CD14-positive monocyte (primary cell): ENCODE data around the gene WIPF2. TPM values are rescaled to one million over a fixed set of nuclear protein-coding genes. Genes with fewer than 3 reads are reported as not detected.
"Not testable (repeated sequence)": the region's sequence is repeated elsewhere in the genome, so short reads cannot be mapped to it uniquely, and the experiment has no call there.

Experiments
- DNase-seq, 3 donors: peaks; one replicate each; pipeline ENCODE4 v3.0.0-alpha.2; 2011 to 2022
- H2AFZ ChIP-seq: 2 replicates; pipeline ENCODE4 v1.6.0; 2012; ENCODE audit warnings: mild to moderate bottlenecking, low read depth, low read length, inconsistent platforms; ENCODE audit not compliant: insufficient read depth, poor library complexity, severe bottlenecking
- H3K27ac ChIP-seq, 2 donors: 1 replicate in 1 of 2; 2 replicates in 1 of 2; pipeline ENCODE4 v1.5.1; 2012 to 2013; ENCODE audit warnings: low read length in 2 of 2, control low read depth in 1 of 2, inconsistent platforms in 1 of 2, low read depth in 1 of 2, mild to moderate bottlenecking in 1 of 2
- H3K27me3 ChIP-seq, 2 donors: one replicate each; pipeline versions ENCODE4 v1.6.0 to v1.6.1; 2011 to 2013; ENCODE audit warnings: low read length in 2 of 2; ENCODE audit not compliant: control insufficient read depth in 2 of 2, insufficient read depth in 2 of 2
- H3K36me3 ChIP-seq, 2 donors: replicated peaks in 1 of 2; 1 replicate in 1 of 2; 2 replicates in 1 of 2; pipeline versions ENCODE4 v1.5.1 to v1.6.1; 2012 to 2013; ENCODE audit warnings: low read length in 2 of 2, control low read depth in 1 of 2, inconsistent platforms in 1 of 2, mild to moderate bottlenecking in 1 of 2; ENCODE audit not compliant: insufficient read depth in 2 of 2, control insufficient read depth in 1 of 2
- H3K4me1 ChIP-seq, 2 donors: 1 replicate in 1 of 2; 2 replicates in 1 of 2; pipeline versions ENCODE4 v1.5.1 to v1.6.1; 2012 to 2013; ENCODE audit warnings: low read length in 2 of 2, control low read depth in 1 of 2, inconsistent platforms in 1 of 2, mild to moderate bottlenecking in 1 of 2, moderate library complexity in 1 of 2; ENCODE audit not compliant: insufficient read depth in 2 of 2, control insufficient read depth in 1 of 2
- H3K4me2 ChIP-seq: replicated peaks from 2 replicates; pipeline ENCODE3; 2012; ENCODE audit warnings: low read length, moderate library complexity, mild to moderate bottlenecking; ENCODE audit not compliant: poor library complexity, severe bottlenecking; ENCODE audit errors: extremely low read depth
- H3K4me3 ChIP-seq, 3 experiments: fragments of 200-600 bp in 1 of 3; sonication (generic) in 1 of 3; replicated peaks in 1 of 3; 1 replicate in 2 of 3; 2 replicates in 1 of 3; pipeline ENCODE4 v1.5.1; 2011 to 2013; ENCODE audit warnings: low read length in 3 of 3, mild to moderate bottlenecking in 3 of 3, control low read depth in 2 of 3, low read depth in 2 of 3, inconsistent platforms in 1 of 3, moderate library complexity in 1 of 3
- H3K79me2 ChIP-seq: 2 replicates; pipeline ENCODE4 v1.6.0; 2012; ENCODE audit warnings: mild to moderate bottlenecking, control low read depth, inconsistent platforms, low read length, moderate library complexity; ENCODE audit not compliant: insufficient read depth
- H3K9ac ChIP-seq: 2 replicates; pipeline ENCODE4 v1.6.0; 2017; ENCODE audit warnings: low read length, mild to moderate bottlenecking; ENCODE audit not compliant: insufficient read depth, poor library complexity, severe bottlenecking
- H3K9me3 ChIP-seq, 2 donors: replicated peaks in 1 of 2; 1 replicate in 1 of 2; 2 replicates in 1 of 2; pipeline versions ENCODE4 v1.5.1 to v1.6.1; 2012 to 2013; ENCODE audit warnings: low read length in 2 of 2, control low read depth in 1 of 2; ENCODE audit not compliant: control insufficient read depth in 1 of 2, insufficient read depth in 1 of 2
- H4K20me1 ChIP-seq: 2 replicates; pipeline ENCODE4 v1.6.0; 2012; ENCODE audit warnings: mild to moderate bottlenecking, low read length, control low read depth, moderate library complexity; ENCODE audit not compliant: insufficient read depth
- H3K27ac Mint-ChIP-seq, 7 donors: one replicate each; pipeline ENCODE4 v1.8.0; 2020; ENCODE audit warnings: mild to moderate bottlenecking in 7 of 7, mixed read lengths in 7 of 7, moderate library complexity in 6 of 7, inconsistent platforms in 2 of 7
- H3K27me3 Mint-ChIP-seq, 3 donors: one replicate each; pipeline ENCODE4 v1.8.0; 2021 to 2022; ENCODE audit warnings: low read depth in 3 of 3, mild to moderate bottlenecking in 3 of 3, mixed read lengths in 3 of 3, moderate library complexity in 3 of 3, inconsistent platforms in 1 of 3
- H3K36me3 Mint-ChIP-seq, 2 donors: one replicate each; pipeline ENCODE4 v1.8.0; 2020; ENCODE audit warnings: mixed read lengths in 2 of 2, inconsistent platforms in 1 of 2, mild to moderate bottlenecking in 1 of 2
- H3K4me1 Mint-ChIP-seq: one replicate; pipeline ENCODE4 v1.8.0; 2020; ENCODE audit warnings: mild to moderate bottlenecking, mixed read lengths
- H3K4me3 Mint-ChIP-seq, 2 donors: one replicate each; pipeline ENCODE4 v1.8.0; 2020; ENCODE audit warnings: mild to moderate bottlenecking in 2 of 2, mixed read lengths in 2 of 2, moderate library complexity in 1 of 2
- H3K9me3 Mint-ChIP-seq, 7 donors: one replicate each; pipeline ENCODE4 v1.8.0; 2020 to 2022; ENCODE audit warnings: mixed read lengths in 7 of 7, mild to moderate bottlenecking in 6 of 7, moderate library complexity in 6 of 7, inconsistent platforms in 2 of 7
- CTCF ChIP-seq: fragments of 200-600 bp; IDR thresholded peaks from one replicate; pipeline ENCODE4 v1.8.0; 2022; ENCODE audit warnings: antibody characterized with exemption, mild to moderate bottlenecking
- WGBS: methylation state at CpG from one replicate; pipeline ENCODE4 v1.1.5; 2013; ENCODE audit warnings: missing lambda C conversion rate; ENCODE audit not compliant: insufficient coverage; 5-methylcytosine and 5-hydroxymethylcytosine counted together
- intact Hi-C, 2 donors: fragments of 100-400 bp; cut with micrococcal nuclease; formaldehyde crosslinking; loops; one replicate each; pipeline versions ENCODE4 v1.15.0 to v1.15.1; 2023
- polyA plus RNA-seq, 3 donors: library from polyadenylated mRNA; depleted of rRNA in 1 of 3; unstranded in 2 of 3; stranded (reverse) in 1 of 3; fragments of 300-500 nt in 2 of 3; fragments of >200 nt in 1 of 3; fragmentation: Illumina TruSeq in 2 of 3; gene quantifications; 1 replicate in 2 of 3; 2 replicates in 1 of 3; pipeline ENCODE4 v1.2.3, GENCODE V29; 2012 to 2021

The WIPF2 gene
- polyA plus RNA-seq, 3 donors, result 5.2 to 9.7 (median 8.4) TPM

GRCh38 chr17:40194821-40195220 is 24.3 kb upstream of the WIPF2 start:
- no CpG with 5 or more reads among the region's 2 CpGs for WGBS

GRCh38 chr17:40197550-40197949 is 21.6 kb upstream of the WIPF2 start:
- DNase-seq, result no peak
- H3K4me1 ChIP-seq, result peaks cover 0 to 10% of the 10 kb centered on the region in 2 donors
- no peaks in the 10 kb centered on the region for H3K79me2 ChIP-seq
- no CpG with 5 or more reads among the region's 1 CpG for WGBS
- H3K4me1 Mint-ChIP-seq, result peaks cover 12% of the 10 kb centered on the region
- H3K27me3 ChIP-seq, result no peaks in the 10 kb centered on the region
- H4K20me1 ChIP-seq, result no peaks in the 10 kb centered on the region
- H3K9me3 Mint-ChIP-seq, result peaks cover 0 to 12% (median 4%) of the 10 kb centered on the region in 7 donors
- H3K4me3 Mint-ChIP-seq, result no peak overlapping the region
- no peaks in the 10 kb centered on the region for H3K36me3 ChIP-seq
- H3K4me2 ChIP-seq, result no peak overlapping the region
- H3K27ac ChIP-seq, result no peak overlapping the region
- intact Hi-C loops, result no loop called here
- no peak overlapping the region for H2AFZ ChIP-seq
- no peak overlapping the region for H3K27ac Mint-ChIP-seq
- H3K36me3 Mint-ChIP-seq, result peaks cover 2 to 4% of the 10 kb centered on the region in 2 donors
- peaks cover 0 to 3% of the 10 kb centered on the region in 2 donors for H3K9me3 ChIP-seq
- no peak overlapping the region for H3K4me3 ChIP-seq
- TF ChIP-seq CTCF, result no peak
- H3K9ac ChIP-seq, result no peak overlapping the region
- H3K27me3 Mint-ChIP-seq, result peaks cover 9 to 12% (median 12%) of the 10 kb centered on the region in 3 donors

More at GRCh38 chr17:40194821-40195220, 24.3 kb upstream of the WIPF2 start:
- TF ChIP-seq CTCF, result no peak
- no peak overlapping the region for H2AFZ ChIP-seq
- peaks cover 7 to 9% of the 10 kb centered on the region in 2 donors for H3K36me3 Mint-ChIP-seq
- intact Hi-C loops, result no loop called here
- no peak overlapping the region for H3K9ac ChIP-seq
- H3K79me2 ChIP-seq, result no peaks in the 10 kb centered on the region
- peaks cover 20% of the 10 kb centered on the region for H3K4me1 Mint-ChIP-seq
- peaks cover 16 to 21% (median 21%) of the 10 kb centered on the region in 3 donors for H3K27me3 Mint-ChIP-seq
- H3K27me3 ChIP-seq, result peaks cover 6 to 9% of the 10 kb centered on the region in 2 donors
- no peak overlapping the region for H3K27ac Mint-ChIP-seq
- no peaks in the 10 kb centered on the region for H3K36me3 ChIP-seq
- H3K4me3 Mint-ChIP-seq, result no peak overlapping the region
- no peaks in the 10 kb centered on the region for H4K20me1 ChIP-seq
- H3K4me2 ChIP-seq, result no peak overlapping the region
- H3K4me3 ChIP-seq, result no peak overlapping the region
- H3K9me3 ChIP-seq, result peaks cover 0 to 3% of the 10 kb centered on the region in 2 donors
- H3K4me1 ChIP-seq, result peaks cover 11 to 27% of the 10 kb centered on the region in 2 donors
- DNase-seq, result no peak
- H3K9me3 Mint-ChIP-seq, result peaks cover 0 to 12% (median 4%) of the 10 kb centered on the region in 7 donors
- no peak overlapping the region for H3K27ac ChIP-seq

DNA sequence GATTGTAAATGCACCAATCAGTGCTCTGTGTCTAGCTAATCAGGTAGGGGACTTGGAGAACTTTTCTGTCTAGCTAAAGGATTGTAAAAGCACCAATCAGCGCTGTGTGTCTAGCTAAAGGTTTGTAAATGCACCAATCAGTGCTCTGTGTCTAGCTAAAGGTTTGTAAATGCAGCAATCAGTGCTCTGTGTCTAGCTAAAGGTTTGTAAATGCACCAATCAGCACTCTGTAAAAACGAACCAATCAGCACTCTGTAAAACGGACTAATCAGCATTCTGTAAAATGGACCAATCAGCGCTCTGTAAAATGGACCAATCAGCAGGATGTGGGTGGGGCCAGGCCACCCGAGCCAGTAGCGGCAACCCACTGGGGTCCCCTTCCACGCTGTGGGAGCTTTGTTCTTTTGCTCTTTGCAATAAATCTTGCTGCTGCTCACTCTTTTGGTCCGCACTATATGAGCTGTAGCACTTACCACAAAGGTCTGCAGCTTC is 21.1 kb upstream of the WIPF2 start:
- Mint-ChIP-seq H3K27me3 (peaks cover 7 to 12% (median 12%) of the 10 kb centered on the region in 3 donors), H3K4me1 (peaks cover 17% of the 10 kb centered on the region)
- H3K4me3 Mint-ChIP-seq, H3K9me3 ChIP-seq, H3K9ac ChIP-seq, H4K20me1 ChIP-seq, DNase-seq, H3K27ac ChIP-seq, H3K4me3 ChIP-seq, H3K79me2 ChIP-seq, H2AFZ ChIP-seq, H3K9me3 Mint-ChIP-seq, intact Hi-C loops, H3K4me2 ChIP-seq, H3K36me3 ChIP-seq, H3K27me3 ChIP-seq, H3K36me3 Mint-ChIP-seq, H3K27ac Mint-ChIP-seq: not testable (repeated sequence)
- H3K4me1 ChIP-seq, result peaks cover under 1 to 15% of the 10 kb centered on the region in 2 donors
- WGBS, result 51% methylated on average over 8 of the region's 8 CpGs
